Measurements from ENCODE around the gene HMGXB4.

- no peak for TF ChIP-seq POLR2A (IDR thresholded peaks at IDR 0.05)
- TF ChIP-seq CTCF (IDR thresholded peaks at IDR 0.05) = no peak
Measured at GRCh38 chr22:35311551-35311999, 54.3 kb downstream of the HMGXB4 start.

Measured in testis (tissue), 2 donors.